Left renal cortex interstitium (tissue), 4 donors: ENCODE results near the gene SELL. TPM values are rescaled to one million over a fixed set of nuclear protein-coding genes. Genes with fewer than 3 reads are reported as not detected.
"Not testable (repeated sequence)": the region's sequence is repeated elsewhere in the genome, so short reads cannot be mapped to it uniquely, and the experiment has no call there.

Experiments
- DNase-seq, 4 donors: peaks; one replicate each; pipeline ENCODE4 v3.0.0-alpha.2; 2013; ENCODE audit warnings: low read depth in 4 of 4, low spot score in 2 of 4, missing footprints in 1 of 4
- polyA plus RNA-seq, 4 donors: library from polyadenylated mRNA; unstranded; fragments of 120-200 nt; gene quantifications; one replicate each; pipeline ENCODE4 v1.2.1, GENCODE V29; 2013; ENCODE audit not compliant: insufficient read length in 4 of 4

The SELL gene
- polyA plus RNA-seq, 4 donors: 1.8 to 3.4 (median 2.6) TPM

- not testable (repeated sequence) for DNase-seq
Measured at GRCh38 chr1:169670244-169670643, 41.2 kb downstream of the SELL start.

- not testable (repeated sequence) for DNase-seq
Measured at GRCh38 chr1:169667699-169668596, 43.5 kb downstream of the SELL start.

GRCh38 chr1:169667227-169667639 lies 44.2 kb downstream of the SELL start:
- not testable (repeated sequence) for DNase-seq

- DNase-seq: not testable (repeated sequence)
Measured at GRCh38 chr1:169662680-169663079, 48.7 kb downstream of the SELL start.

- not testable (repeated sequence) for DNase-seq
Measured at GRCh38 chr1:169661066-169661465, 50.4 kb downstream of the SELL start.

- DNase-seq: not testable (repeated sequence)
Measured at GRCh38 chr1:169658777-169659176, 52.6 kb downstream of the SELL start.

- DNase-seq: no peak
Measured at GRCh38 chr1:169653873-169654272, 57.5 kb downstream of the SELL start.

- DNase-seq: no peak
Measured at GRCh38 chr1:169651035-169651434, 60.4 kb downstream of the SELL start.

- no peak for DNase-seq
Measured at GRCh38 chr1:169650551-169650950, 60.9 kb downstream of the SELL start.

GRCh38 chr1:169648709-169649108 lies 62.7 kb downstream of the SELL start:
- no peak for DNase-seq

GRCh38 chr1:169648187-169648586 lies 63.2 kb downstream of the SELL start:
- DNase-seq: no peak

- DNase-seq: no peak
Measured at GRCh38 chr1:169647512-169647911, 63.9 kb downstream of the SELL start.

- DNase-seq: no peak
Measured at GRCh38 chr1:169644297-169644696, 67.1 kb downstream of the SELL start.

Other genes starting within 250 kb of the SELL start
- gene SLC19A2, start 225.7 kb downstream of the SELL start, polyA plus RNA-seq: 10 to 100 TPM; 16.7 to 21.0 (median 17.8) TPM
- 1 to 10 TPM; 1.9 to 3.9 (median 2.3) TPM for gene F5, start 125.1 kb downstream of the SELL start, polyA plus RNA-seq
- 1 to 10 TPM; 3.6 to 8.8 (median 5.7) TPM for gene SELP, start 81.5 kb downstream of the SELL start, polyA plus RNA-seq
- gene SELE, start 22.5 kb upstream of the SELL start, polyA plus RNA-seq: under 1 TPM; 0.43 to 0.86 (median 0.69) TPM
- 10 to 100 TPM; 12.5 to 18.5 (median 16.0) TPM for gene METTL18, start 83.3 kb upstream of the SELL start, polyA plus RNA-seq
- gene SCYL3, start 182.3 kb upstream of the SELL start, polyA plus RNA-seq: 10 to 100 TPM; 17.8 to 20.2 (median 19.4) TPM